Measurements from ENCODE around the gene DTX1. TPM values are rescaled to one million over a fixed set of nuclear protein-coding genes. Genes with fewer than 3 reads are reported as not detected.

Gene DTX1
- total and polyA plus RNA-seq, 2 donors (not counting 1 experiment from before 2014, with no cell fraction given): 47.0 to 49.5 TPM

DNA sequence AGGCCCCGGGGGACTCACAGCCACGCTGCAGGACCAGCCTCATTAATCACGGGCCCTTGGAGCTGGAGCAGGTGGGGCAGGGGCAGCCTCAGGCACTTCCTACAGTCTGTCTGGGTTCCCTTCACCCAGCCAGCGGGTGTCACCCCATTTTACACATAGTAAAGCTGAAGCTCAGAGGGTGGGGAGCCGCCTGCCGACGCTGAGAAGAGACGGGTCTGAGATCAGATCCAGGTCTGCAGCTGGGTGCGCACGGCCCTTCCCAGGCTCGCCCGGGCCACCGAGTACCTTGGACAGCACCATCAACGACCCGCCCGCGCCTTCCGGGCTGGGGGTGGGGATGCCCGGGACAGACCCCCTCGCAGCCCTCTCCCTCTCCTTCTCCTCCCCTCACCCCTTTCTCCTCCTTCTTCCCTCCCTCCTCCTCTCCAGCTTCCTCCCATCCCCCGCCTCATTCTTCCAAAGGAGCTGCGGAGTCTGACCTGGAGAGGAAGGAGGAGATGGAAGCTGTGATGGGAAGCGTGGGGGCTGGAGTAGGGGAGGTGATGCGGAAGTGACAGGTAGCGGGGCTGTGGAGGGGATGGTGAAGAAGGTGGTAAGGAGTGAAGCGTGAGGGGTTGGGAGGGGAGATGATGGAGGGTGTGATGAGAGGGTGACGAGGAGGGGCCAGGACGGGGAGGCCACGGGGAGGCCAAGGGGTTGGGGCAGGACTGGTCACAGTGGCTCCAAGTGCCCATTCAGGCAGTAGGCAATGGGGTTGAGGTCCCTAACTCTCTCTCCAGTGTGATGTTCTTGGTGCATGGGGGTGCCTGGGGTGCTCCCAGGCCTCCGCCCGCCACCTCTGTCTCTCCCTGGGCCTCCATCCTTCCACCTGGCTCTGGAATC is 8.8 kb downstream of the DTX1 start:
- H3K4me3 Mint-ChIP-seq: peak overlapping the region; percentile 65
- Histone ChIP-seq H2AFZ (ENCODE audit: insufficient read depth, low read depth, low read length, poor library complexity, severe bottlenecking) (no peak overlapping the region), H3K9me3 (ENCODE audit: control extremely low read depth in 1 of 3, control insufficient read depth in 2 of 3, insufficient read depth in 1 of 3, low read length in 2 of 3) (no peaks in the 10 kb centered on the region), H3K4me3 (ENCODE audit: control extremely low read depth in 1 of 5, extremely low read depth in 1 of 5, insufficient read depth in 1 of 5, low read depth in 2 of 5, low read length in 4 of 5) (peak overlapping the region in 2 of 5 experiments; percentile 7 to 13), H3K9ac (ENCODE audit: low read length) (peak overlapping the region; percentile 7), H3K27ac (ENCODE audit: low read length in 2 of 2) (peak overlapping the region; percentile 25 to 84), H3K27me3 (replicated peaks in 1 of 4; ENCODE audit: control extremely low read depth in 1 of 4, control insufficient read depth in 3 of 4, insufficient read depth in 4 of 4, low read length in 3 of 4) (no peaks in the 10 kb centered on the region), H3K79me2 (ENCODE audit: control insufficient read depth, insufficient read depth, low read length) (peaks cover 97% of the 10 kb centered on the region), H3K4me2 (replicated peaks; ENCODE audit: low read depth, low read length, poor library complexity, severe bottlenecking) (peak overlapping the region; percentile 90), H3K36me3 (replicated peaks in 1 of 2; ENCODE audit: control extremely low read depth in 1 of 2, control insufficient read depth in 1 of 2, extremely low read depth in 1 of 2, insufficient read depth in 2 of 2, low read length in 1 of 2) (peaks cover 0 to 5% of the 10 kb centered on the region in 2 experiments), H3K4me1 (ENCODE audit: control insufficient read depth in 2 of 2, insufficient read depth in 2 of 2, low read length in 2 of 2) (peaks cover 100% of the 10 kb centered on the region in 2 donors), H4K20me1 (ENCODE audit: control insufficient read depth, insufficient read depth, low read length, poor library complexity, severe bottlenecking) (peaks cover 45% of the 10 kb centered on the region)
- DNase-seq: peak; percentile 68
- ChIA-PET CTCF (interaction anchor here (1.4 to 6.6 kb wide), 7 partner anchors 9 to 109 kb away, joined by 3 to 72 read pairs (median 12); no protein-coding TSS in a partner anchor), POLR2A (interaction anchor here (0.6 to 1.1 kb wide), 4 partner anchors 8 to 22 kb away, joined by 3 to 4 read pairs (median 3); no protein-coding TSS in a partner anchor)
- peak; percentile 32 for ATAC-seq (ENCODE audit: low read depth)
- peaks cover 80% of the 10 kb centered on the region for H3K4me1 Mint-ChIP-seq
- TF ChIP-seq EZH2 (IDR thresholded peaks at IDR 0.05; ENCODE audit: borderline replicate concordance, insufficient read depth, low read depth, low read length, poor library complexity, severe bottlenecking): no peak
- TF ChIP-seq, protein P1, sequence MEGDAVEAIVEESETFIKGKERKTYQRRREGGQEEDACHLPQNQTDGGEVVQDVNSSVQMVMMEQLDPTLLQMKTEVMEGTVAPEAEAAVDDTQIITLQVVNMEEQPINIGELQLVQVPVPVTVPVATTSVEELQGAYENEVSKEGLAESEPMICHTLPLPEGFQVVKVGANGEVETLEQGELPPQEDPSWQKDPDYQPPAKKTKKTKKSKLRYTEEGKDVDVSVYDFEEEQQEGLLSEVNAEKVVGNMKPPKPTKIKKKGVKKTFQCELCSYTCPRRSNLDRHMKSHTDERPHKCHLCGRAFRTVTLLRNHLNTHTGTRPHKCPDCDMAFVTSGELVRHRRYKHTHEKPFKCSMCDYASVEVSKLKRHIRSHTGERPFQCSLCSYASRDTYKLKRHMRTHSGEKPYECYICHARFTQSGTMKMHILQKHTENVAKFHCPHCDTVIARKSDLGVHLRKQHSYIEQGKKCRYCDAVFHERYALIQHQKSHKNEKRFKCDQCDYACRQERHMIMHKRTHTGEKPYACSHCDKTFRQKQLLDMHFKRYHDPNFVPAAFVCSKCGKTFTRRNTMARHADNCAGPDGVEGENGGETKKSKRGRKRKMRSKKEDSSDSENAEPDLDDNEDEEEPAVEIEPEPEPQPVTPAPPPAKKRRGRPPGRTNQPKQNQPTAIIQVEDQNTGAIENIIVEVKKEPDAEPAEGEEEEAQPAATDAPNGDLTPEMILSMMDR (IDR thresholded peaks at IDR 0.05): no peak
- 33% methylated on average over 26 of the region's 31 CpGs for WGBS (ENCODE audit: insufficient coverage)
- intact Hi-C loops (cut with micrococcal nuclease): loop anchor here (1.0 kb wide), 1 partner anchor 10 kb away; no protein-coding TSS in a partner anchor
- peak overlapping the region; percentile 67 for H3K27ac Mint-ChIP-seq
- no peaks in the 10 kb centered on the region for H3K9me3 Mint-ChIP-seq (ENCODE audit: insufficient read depth)
- no peaks in the 10 kb centered on the region for H3K27me3 Mint-ChIP-seq
